Spleen (tissue), 11 donors: ENCODE results near the gene SDK2. TPM values are rescaled to one million over a fixed set of nuclear protein-coding genes. Genes with fewer than 3 reads are reported as not detected.

Experiments
- DNase-seq: peaks from one replicate; pipeline ENCODE4 v3.0.0-alpha.2; 2020
- H3K27ac ChIP-seq, 8 donors: fragments of 200-600 bp; sonication (generic) in 7 of 8; 1 replicate in 4 of 8; 2 replicates in 4 of 8; pipeline versions ENCODE4 v1.5.0 to v1.8.0; 2016 to 2021; ENCODE audit warnings: inconsistent platforms in 4 of 8, mild to moderate bottlenecking in 4 of 8, moderate library complexity in 1 of 8
- H3K27me3 ChIP-seq, 7 donors: fragments of 200-600 bp; sonication (generic) in 6 of 7; replicated peaks in 1 of 7; 1 replicate in 4 of 7; 2 replicates in 3 of 7; pipeline versions ENCODE4 v1.5.0 to v1.8.0; 2016 to 2021; ENCODE audit warnings: inconsistent platforms in 3 of 7, mild to moderate bottlenecking in 1 of 7
- H3K36me3 ChIP-seq, 6 donors: fragments of 200-600 bp; sonication (generic) in 5 of 6; 1 replicate in 4 of 6; 2 replicates in 2 of 6; pipeline versions ENCODE4 v1.5.0 to v1.8.0; 2016 to 2021; ENCODE audit warnings: inconsistent platforms in 2 of 6
- H3K4me1 ChIP-seq, 6 donors: fragments of 200-600 bp; sonication (generic) in 5 of 6; 1 replicate in 3 of 6; 2 replicates in 3 of 6; pipeline versions ENCODE4 v1.5.0 to v1.8.0; 2016 to 2021; ENCODE audit warnings: inconsistent platforms in 3 of 6
- H3K4me3 ChIP-seq, 8 donors: fragments of 200-600 bp; sonication (generic) in 7 of 8; 1 replicate in 4 of 8; 2 replicates in 4 of 8; pipeline versions ENCODE4 v1.5.0 to v1.8.0; 2016 to 2021; ENCODE audit warnings: inconsistent platforms in 4 of 8, mild to moderate bottlenecking in 4 of 8, moderate library complexity in 2 of 8
- H3K9me3 ChIP-seq, 8 donors: fragments of 200-600 bp; sonication (generic) in 7 of 8; 1 replicate in 4 of 8; 2 replicates in 4 of 8; pipeline versions ENCODE4 v1.5.0 to v1.8.0; 2016 to 2021; ENCODE audit warnings: inconsistent platforms in 4 of 8
- CTCF ChIP-seq, 11 experiments: fragments of 200-600 bp in 7 of 11; fragments of 450-650 bp in 4 of 11; sonication (generic) in 4 of 11; IDR thresholded peaks in 8 of 11; conservative IDR thresholded peaks in 3 of 11; 1 replicate in 7 of 11; 2 replicates in 4 of 11; pipeline versions ENCODE4 v1.4.0 to v1.8.0; 2016 to 2021; ENCODE audit warnings: antibody characterized with exemption in 11 of 11, inconsistent platforms in 4 of 11, mild to moderate bottlenecking in 1 of 11
- POLR2A ChIP-seq, 3 donors: fragments of 450-650 bp; IDR thresholded peaks; one replicate each; pipeline ENCODE4 v1.5.1; 2017; ENCODE audit warnings: antibody characterized with exemption in 3 of 3, mild to moderate bottlenecking in 1 of 3
- POLR2AphosphoS5 ChIP-seq, 3 donors: sonication (generic); formaldehyde crosslinking; IDR thresholded peaks; one replicate each; pipeline ENCODE4 v1.5.1; 2017; ENCODE audit warnings: antibody characterized with exemption in 3 of 3
- WGBS, 5 donors: extraction: QIAGEN DNeasy Blood & Tissue Kit in 3 of 5; methylation state at CpG; one replicate each; pipeline versions ENCODE4 v1.1.5 to v1.1.7; 2013 to 2018; 5-methylcytosine and 5-hydroxymethylcytosine counted together
- intact Hi-C: fragments of 100-400 bp; cut with DNase I; formaldehyde crosslinking; loops from one replicate; pipeline ENCODE4 v1.15.0; 2023; ENCODE audit warnings: low total_unique reads
- polyA plus RNA-seq, 3 donors: library from polyadenylated mRNA; stranded (reverse); fragments of 200-250 nt; gene quantifications; one replicate each; pipeline ENCODE4 v1.2.1, GENCODE V29; 2013
- total RNA-seq, 7 donors: library from RNA; depleted of rRNA in 3 of 7; stranded (reverse); fragments of >200 nt in 3 of 7; fragmentation: NEBNext Ultra II Directional in 4 of 7; extraction: Animal tissue kit (Norgen Biotek cat#: 25700) in 4 of 7; gene quantifications; one replicate each; pipeline versions ENCODE4 v1.1.0 to v1.2.1, GENCODE V29; 2016 to 2021
- donor health status: healthy with polysubstance abuse.
- donor health status: DM: no; HTN: no; CAD: no; lungs with moderate emphysema.
- donor health status: DM: no; HTN: no; CAD: no.
- donor health status: Bipolar disorder and iron deficiency.
- donor health status: healthy.
- donor health status: DM: no; HTN: no; CAD: no.
- donor health status: DM: yes; HTN: yes; CAD: no.

Gene SDK2
- total and polyA plus RNA-seq, 10 donors, result 0.86 to 16.5 (median 9.7) TPM

- intact Hi-C loops, result no loop called here
- peaks cover 0 to 32% (median 0%) of the 10 kb centered on the region in 6 donors for H3K36me3 ChIP-seq
- no peak overlapping the region for H3K27ac ChIP-seq
- peaks cover 0 to 7% (median 0%) of the 10 kb centered on the region in 6 donors for H3K4me1 ChIP-seq
- H3K4me3 ChIP-seq, result peak overlapping the region in 1 of 8 donors; percentile 11
- peak; percentile 72 for DNase-seq
- no peak for TF ChIP-seq POLR2A (IDR thresholded peaks at IDR 0.05)
- H3K9me3 ChIP-seq, result no peaks in the 10 kb centered on the region
- H3K27me3 ChIP-seq, result no peaks in the 10 kb centered on the region
- 46 to 74% (median 53%) methylated on average over 4 to 18 of the region's 18 CpGs for WGBS, 5 donors
These were observed 242.3 kb downstream of the SDK2 start for GRCh38 chr17:73401911-73402310.

DNA sequence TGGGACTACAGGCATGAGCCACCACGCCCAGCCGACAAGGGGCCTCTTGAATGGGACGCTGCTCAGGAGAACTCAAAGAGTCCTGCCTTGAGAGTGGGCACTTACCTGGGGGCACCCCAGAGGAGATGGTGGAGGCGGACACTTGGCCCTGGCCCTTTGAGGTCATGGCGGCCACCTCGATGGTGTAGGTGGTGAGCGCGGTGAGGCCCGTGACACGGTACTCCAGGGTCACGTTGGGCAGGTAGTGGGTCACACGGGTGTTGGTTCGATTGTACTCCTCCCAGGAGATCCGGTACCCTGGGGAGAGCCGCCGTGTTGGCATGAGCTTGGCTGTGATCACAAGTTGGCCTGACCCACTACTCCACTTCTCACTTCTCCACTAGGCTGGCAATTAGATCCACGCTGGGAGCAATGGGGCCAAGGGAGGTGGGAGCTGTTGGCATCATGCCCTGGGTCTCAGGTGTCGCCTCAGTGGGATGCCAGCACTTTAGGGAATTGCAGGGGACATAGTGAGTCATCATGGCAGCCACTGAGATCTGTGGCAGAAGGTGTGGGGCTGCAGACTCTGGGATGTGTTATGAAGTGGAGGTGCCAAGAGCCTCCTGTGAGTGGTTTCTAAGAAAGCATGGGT, 243.2 kb downstream of the SDK2 start:
- Histone ChIP-seq H3K27me3 (no peaks in the 10 kb centered on the region), H3K9me3 (no peaks in the 10 kb centered on the region), H3K27ac (no peak overlapping the region), H3K36me3 (peaks cover 0 to 32% (median 0%) of the 10 kb centered on the region in 6 donors), H3K4me1 (peaks cover 0 to 7% (median 0%) of the 10 kb centered on the region in 6 donors), H3K4me3 (no peak overlapping the region)
- WGBS, 5 donors, result 89 to 96% (median 95%) methylated on average over 17 to 18 of the region's 18 CpGs
- peak; percentile 62 for DNase-seq
- intact Hi-C loops, result no loop called here
- no peak for TF ChIP-seq CTCF (IDR thresholded peaks at IDR 0.05 in 8 of 11, conservative IDR thresholded peaks at IDR 0.05 in 3 of 11)
- TF ChIP-seq POLR2A (IDR thresholded peaks at IDR 0.05), result no peak
- no peak for TF ChIP-seq POLR2AphosphoS5 (IDR thresholded peaks at IDR 0.05)

DNA sequence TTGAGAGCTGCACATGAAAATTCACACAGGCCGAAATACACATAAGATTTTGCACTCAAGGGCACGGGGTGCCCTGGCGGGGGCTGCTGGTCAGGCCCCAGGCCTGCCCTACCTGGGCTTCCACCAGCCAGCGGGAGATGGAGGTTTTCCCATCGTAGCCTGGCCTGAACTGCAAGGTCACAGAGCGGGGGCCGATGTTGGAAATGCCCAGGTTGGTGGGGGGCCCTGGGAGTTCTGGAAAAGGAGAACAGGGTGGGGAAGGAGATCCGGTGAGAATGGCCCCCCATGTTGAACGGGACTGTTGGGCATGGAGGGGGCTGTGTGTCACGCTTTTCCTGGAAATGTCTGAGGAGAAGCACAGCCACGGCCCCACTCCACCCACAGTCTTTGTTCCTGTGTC, 245.2 kb downstream of the SDK2 start:
- peaks cover 0 to 32% (median 0%) of the 10 kb centered on the region in 6 donors for H3K36me3 ChIP-seq
- H3K27ac ChIP-seq, result no peak overlapping the region
- no peaks in the 10 kb centered on the region for H3K27me3 ChIP-seq
- H3K9me3 ChIP-seq, result no peaks in the 10 kb centered on the region
- H3K4me3 ChIP-seq, result no peak overlapping the region
- intact Hi-C loops, result no loop called here
- no peak for DNase-seq
- H3K4me1 ChIP-seq, result peaks cover 0 to 12% (median 3%) of the 10 kb centered on the region in 6 donors
- TF ChIP-seq POLR2A (IDR thresholded peaks at IDR 0.05) (no peak), CTCF (IDR thresholded peaks at IDR 0.05 in 8 of 11, conservative IDR thresholded peaks at IDR 0.05 in 3 of 11) (no peak), POLR2AphosphoS5 (IDR thresholded peaks at IDR 0.05) (no peak)
- 79 to 94% (median 84%) methylated on average over 11 of the region's 11 CpGs for WGBS, 5 donors

DNA sequence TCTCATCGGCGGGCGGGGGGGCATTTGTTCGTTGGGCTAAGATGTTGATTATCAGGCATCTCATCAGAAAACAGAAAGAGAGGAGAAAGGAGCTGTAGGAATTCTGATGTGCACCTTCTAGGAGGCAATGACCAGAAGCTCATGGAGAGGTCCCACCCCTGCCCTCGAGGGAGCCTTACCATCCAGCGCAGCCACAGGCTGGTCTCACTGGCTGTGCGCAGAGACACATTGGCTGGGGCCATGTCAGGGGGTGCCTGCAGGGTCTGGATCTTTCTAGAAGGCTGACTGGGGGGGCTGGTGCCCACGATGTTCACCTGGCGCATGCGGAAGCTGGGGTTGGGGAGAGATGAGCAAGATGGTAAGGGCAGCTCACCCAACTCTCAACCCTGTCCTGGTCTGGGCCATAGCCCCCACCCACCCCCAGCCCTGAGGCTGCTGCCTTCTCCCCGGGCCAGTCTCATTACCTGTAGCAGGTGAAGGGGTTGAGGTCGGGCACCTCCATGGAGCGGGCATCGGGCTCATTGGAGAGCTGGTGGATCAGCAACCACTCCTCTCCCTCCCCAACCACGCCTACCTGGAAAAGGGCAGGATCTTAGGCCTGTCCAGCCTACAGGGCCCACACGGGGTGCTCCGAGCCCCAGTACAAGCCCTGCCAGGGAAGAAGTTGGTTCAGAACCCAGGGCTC, 246.2 kb downstream of the SDK2 start:
- H3K4me1 ChIP-seq, result peaks cover 0 to 22% (median 4%) of the 10 kb centered on the region in 6 donors
- no peak overlapping the region for H3K27ac ChIP-seq
- 90 to 98% (median 93%) methylated on average over 15 to 17 of the region's 17 CpGs for WGBS, 5 donors
- H3K9me3 ChIP-seq, result no peaks in the 10 kb centered on the region
- TF ChIP-seq POLR2AphosphoS5 (IDR thresholded peaks at IDR 0.05), result no peak
- no peak for TF ChIP-seq POLR2A (IDR thresholded peaks at IDR 0.05)
- no peak for TF ChIP-seq CTCF (IDR thresholded peaks at IDR 0.05 in 8 of 11, conservative IDR thresholded peaks at IDR 0.05 in 3 of 11)
- H3K27me3 ChIP-seq, result no peaks in the 10 kb centered on the region
- no peak overlapping the region for H3K4me3 ChIP-seq
- intact Hi-C loops, result no loop called here
- DNase-seq, result no peak
- peaks cover 0 to 32% (median 0%) of the 10 kb centered on the region in 6 donors for H3K36me3 ChIP-seq
